GM12878 (cell line): Measurements from ENCODE around the gene AXIN1. TPM values are rescaled to one million over a fixed set of nuclear protein-coding genes. Genes with fewer than 3 reads are reported as not detected.

Experiments used
- ASH2L ChIP-seq: fragments of 300-600, 200-600 bp; sonication (generic); IDR thresholded peaks from 2 replicates; pipeline ENCODE4 v1.6.1; 2017; ENCODE audit warnings: low read depth, mild to moderate bottlenecking, borderline replicate concordance
- ATF2 ChIP-seq: IDR thresholded peaks from 2 replicates; pipeline ENCODE4 v1.6.1; 2012; ENCODE audit warnings: low read length, inconsistent platforms
- BMI1 ChIP-seq: fragments of 450-650 bp; IDR thresholded peaks from 2 replicates; pipeline ENCODE4 v1.6.1; 2016; ENCODE audit warnings: mild to moderate bottlenecking, moderate library complexity, borderline replicate concordance
- CHD2 ChIP-seq: IDR thresholded peaks from 2 replicates; pipeline ENCODE4 v1.6.1; 2011; ENCODE audit warnings: low read depth, low read length, improper control_type of control experiment, borderline replicate concordance
- CREB1 ChIP-seq: IDR thresholded peaks from 2 replicates; pipeline ENCODE4 v1.6.1; 2012; ENCODE audit warnings: low read depth, mild to moderate bottlenecking, inconsistent platforms
- E4F1 ChIP-seq: fragments of 450-650 bp; IDR thresholded peaks from 2 replicates; pipeline ENCODE4 v1.6.1; 2018; ENCODE audit warnings: borderline replicate concordance, mild to moderate bottlenecking; ENCODE audit not compliant: partially characterized antibody
- EED ChIP-seq: sonication (generic); IDR thresholded peaks from 2 replicates; pipeline ENCODE4 v1.6.1; 2016; ENCODE audit warnings: antibody characterized with exemption, low read depth
- IRF4 ChIP-seq: IDR thresholded peaks from 2 replicates; pipeline ENCODE4 v1.6.1; 2011; ENCODE audit warnings: low read depth, low read length
- MXI1 ChIP-seq: fragments of 150-350 bp; IDR thresholded peaks from 2 replicates; pipeline ENCODE4 v1.6.1; 2011; ENCODE audit warnings: low read depth, mild to moderate bottlenecking, inconsistent platforms, low read length, improper control_type of control experiment
- PBX3 ChIP-seq: IDR thresholded peaks from 2 replicates; pipeline ENCODE4 v1.6.1; 2011; ENCODE audit warnings: mild to moderate bottlenecking, low read depth, low read length, moderate library complexity; ENCODE audit not compliant: insufficient replicate concordance
- POLR2A ChIP-seq: IDR thresholded peaks from 2 replicates; pipeline ENCODE4 v1.6.1; 2011; ENCODE audit warnings: low read depth, mild to moderate bottlenecking, low read length
- POU2F2 ChIP-seq: IDR thresholded peaks from 3 replicates; pipeline ENCODE4 v1.6.1; 2011; ENCODE audit warnings: low read depth, mild to moderate bottlenecking, low read length, borderline replicate concordance
- SMAD5 ChIP-seq: IDR thresholded peaks from 2 replicates; pipeline ENCODE4 v1.6.1; 2016; ENCODE audit warnings: antibody characterized with exemption, low read depth
- SREBF2 ChIP-seq: IDR thresholded peaks from 2 replicates; pipeline ENCODE4 v1.6.1; 2012; ENCODE audit warnings: mild to moderate bottlenecking, low read length
- ZNF274 ChIP-seq: IDR thresholded peaks from one replicate; pipeline ENCODE4 v1.8.0; 2011; ENCODE audit not compliant: insufficient read length, insufficient read depth
- polyA plus RNA-seq, 11 experiments: library from polyadenylated mRNA; depleted of rRNA in 4 of 11; unstranded in 6 of 11; stranded (reverse) in 5 of 11; fragments of >200 nt; fragmentation: Nextera tagmentation in 4 of 11; fragmentation: Illumina TruSeq in 1 of 11; extraction: Ambion mirVana in 4 of 11; extraction: Trizol in 1 of 11; gene quantifications; 1 replicate in 1 of 11; 2 replicates in 10 of 11; pipeline versions ENCODE4 v1.2.1 to v1.2.3, GENCODE V29; 2011 to 2016; ENCODE audit warnings: inconsistent platforms in 2 of 11, missing spikeins in 2 of 11, low read depth in 1 of 11
- total RNA-seq, 4 experiments: library from RNA; depleted of rRNA in 3 of 4; stranded (reverse); fragments of >200 nt in 3 of 4; fragmentation: Illumina TruSeq in 1 of 4; extraction: Trizol in 1 of 4; gene quantifications; 2 replicates each; pipeline versions ENCODE4 v1.2.1 to v1.2.3, GENCODE V29; 2013 to 2021
- TF ChIP-seq, protein P1 (sequence below): fragments of 150-350 bp; IDR thresholded peaks from 2 replicates; pipeline ENCODE4 v1.6.1; 2014; ENCODE audit warnings: mild to moderate bottlenecking, low read depth, low read length
- TF ChIP-seq, protein P2 (sequence below): fragments of 450-650 bp; IDR thresholded peaks from 2 replicates; pipeline ENCODE4 v1.6.1; 2018; ENCODE audit warnings: mild to moderate bottlenecking, low read depth, moderate library complexity; ENCODE audit not compliant: partially characterized antibody

The AXIN1 gene
- total and polyA plus RNA-seq, 10 of the 15 experiments (the other 5 are each of a cell fraction or from before 2014, with no cell fraction given) = 0.26 to 27.1 (median 7.7) TPM

DNA sequence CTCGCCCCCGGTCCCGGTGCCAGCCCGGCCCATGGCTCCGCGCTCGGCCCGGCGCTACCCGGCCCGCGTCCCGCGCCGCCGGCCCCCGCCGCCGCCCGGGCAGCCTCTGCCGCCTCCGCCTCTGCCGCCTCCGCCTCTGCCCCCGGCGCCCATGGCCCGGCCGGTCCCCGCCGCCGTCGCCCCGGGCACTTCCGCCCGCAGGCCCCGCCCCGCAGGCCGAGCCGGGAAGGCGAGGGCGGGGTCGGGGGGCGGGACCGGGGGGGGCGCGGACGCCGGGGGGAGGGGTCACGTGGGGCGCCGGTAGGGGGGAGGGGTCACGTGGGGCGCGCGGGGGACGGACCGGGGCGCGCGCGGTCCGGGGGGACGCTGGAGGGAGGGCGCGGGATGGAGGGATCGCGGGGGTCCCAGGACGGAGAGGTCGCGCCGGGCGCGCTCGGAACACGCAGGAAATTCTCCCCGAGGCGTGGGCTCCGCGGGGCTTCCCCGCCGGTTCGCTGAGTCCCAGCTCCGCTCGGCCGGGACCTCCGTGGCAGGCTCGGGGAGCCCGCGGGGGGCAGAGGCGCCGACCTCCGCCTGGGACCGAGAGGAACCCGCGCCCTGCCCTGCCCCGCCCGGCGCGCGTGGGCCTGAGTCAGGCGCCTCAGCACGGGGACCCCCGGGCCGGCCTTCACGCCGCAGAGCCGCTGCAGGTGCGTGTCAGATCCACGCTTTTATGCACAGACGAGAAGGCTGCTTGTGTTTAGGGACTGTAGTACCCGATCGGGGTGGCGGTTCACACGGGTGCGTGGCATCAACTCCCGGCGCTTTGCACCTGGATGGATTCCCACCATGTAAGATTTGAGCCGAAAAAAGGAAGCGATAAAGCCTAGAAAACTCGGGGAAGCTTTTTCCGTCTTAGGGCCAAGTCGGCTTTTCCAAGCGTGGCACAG, 29.5 kb upstream of the AXIN1 start, which contains the start of gene PGAP6 (continued):
- TF ChIP-seq ASH2L (no peak), SREBF2 (no peak), POU2F2 (no peak), EED (no peak), CHD2 (no peak), SMAD5 (no peak), IRF4 (no peak), MXI1 (no peak), PBX3 (no peak), E4F1 (no peak), ATF2 (no peak), POLR2A (peak; percentile 82), CREB1 (no peak), BMI1 (no peak), ZNF274 (no peak)
- TF ChIP-seq, protein P1, sequence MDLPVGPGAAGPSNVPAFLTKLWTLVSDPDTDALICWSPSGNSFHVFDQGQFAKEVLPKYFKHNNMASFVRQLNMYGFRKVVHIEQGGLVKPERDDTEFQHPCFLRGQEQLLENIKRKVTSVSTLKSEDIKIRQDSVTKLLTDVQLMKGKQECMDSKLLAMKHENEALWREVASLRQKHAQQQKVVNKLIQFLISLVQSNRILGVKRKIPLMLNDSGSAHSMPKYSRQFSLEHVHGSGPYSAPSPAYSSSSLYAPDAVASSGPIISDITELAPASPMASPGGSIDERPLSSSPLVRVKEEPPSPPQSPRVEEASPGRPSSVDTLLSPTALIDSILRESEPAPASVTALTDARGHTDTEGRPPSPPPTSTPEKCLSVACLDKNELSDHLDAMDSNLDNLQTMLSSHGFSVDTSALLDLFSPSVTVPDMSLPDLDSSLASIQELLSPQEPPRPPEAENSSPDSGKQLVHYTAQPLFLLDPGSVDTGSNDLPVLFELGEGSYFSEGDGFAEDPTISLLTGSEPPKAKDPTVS = no peak
- TF ChIP-seq, protein P2, sequence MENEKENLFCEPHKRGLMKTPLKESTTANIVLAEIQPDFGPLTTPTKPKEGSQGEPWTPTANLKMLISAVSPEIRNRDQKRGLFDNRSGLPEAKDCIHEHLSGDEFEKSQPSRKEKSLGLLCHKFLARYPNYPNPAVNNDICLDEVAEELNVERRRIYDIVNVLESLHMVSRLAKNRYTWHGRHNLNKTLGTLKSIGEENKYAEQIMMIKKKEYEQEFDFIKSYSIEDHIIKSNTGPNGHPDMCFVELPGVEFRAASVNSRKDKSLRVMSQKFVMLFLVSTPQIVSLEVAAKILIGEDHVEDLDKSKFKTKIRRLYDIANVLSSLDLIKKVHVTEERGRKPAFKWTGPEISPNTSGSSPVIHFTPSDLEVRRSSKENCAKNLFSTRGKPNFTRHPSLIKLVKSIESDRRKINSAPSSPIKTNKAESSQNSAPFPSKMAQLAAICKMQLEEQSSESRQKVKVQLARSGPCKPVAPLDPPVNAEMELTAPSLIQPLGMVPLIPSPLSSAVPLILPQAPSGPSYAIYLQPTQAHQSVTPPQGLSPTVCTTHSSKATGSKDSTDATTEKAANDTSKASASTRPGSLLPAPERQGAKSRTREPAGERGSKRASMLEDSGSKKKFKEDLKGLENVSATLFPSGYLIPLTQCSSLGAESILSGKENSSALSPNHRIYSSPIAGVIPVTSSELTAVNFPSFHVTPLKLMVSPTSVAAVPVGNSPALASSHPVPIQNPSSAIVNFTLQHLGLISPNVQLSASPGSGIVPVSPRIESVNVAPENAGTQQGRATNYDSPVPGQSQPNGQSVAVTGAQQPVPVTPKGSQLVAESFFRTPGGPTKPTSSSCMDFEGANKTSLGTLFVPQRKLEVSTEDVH = no peak
